Measurements from ENCODE around the gene DENND2D. TPM values are rescaled to one million over a fixed set of nuclear protein-coding genes. Genes with fewer than 3 reads are reported as not detected.

Gene DENND2D
- total RNA-seq, 2 experiments from 2014 or later = 60.7 to 62.0 TPM

GRCh38 chr1:111227851-111228747 lies 27.7 kb upstream of the DENND2D start:
- CTCF ChIA-PET = interaction anchor here (0.9 to 1.1 kb wide), 2 partner anchors 118 to 541 kb away, joined by 3 read pairs; no protein-coding TSS in a partner anchor
- POLR2A ChIA-PET = interaction anchor here (0.6 to 22.0 kb wide), 7 partner anchors 9 to 238 kb away, joined by 3 to 756 read pairs (median 6); partner anchors contain the start of gene DENND2D
- H3K27me3 Mint-ChIP-seq = no peaks in the 10 kb centered on the region
- Histone ChIP-seq H3K9me3 (ENCODE audit: control insufficient read depth in 1 of 2, insufficient read depth in 1 of 2, low read length in 2 of 2) (peaks cover 0 to 6% of the 10 kb centered on the region in 2 experiments), H3K4me1 (ENCODE audit: insufficient read depth, low read length) (peaks cover 70% of the 10 kb centered on the region), H3K27me3 (ENCODE audit: control insufficient read depth in 1 of 2, insufficient read depth in 2 of 2, low read length in 2 of 2) (no peaks in the 10 kb centered on the region), H3K36me3 (ENCODE audit: insufficient read depth, low read length) (no peaks in the 10 kb centered on the region), H3K27ac (ENCODE audit: low read depth in 1 of 2, low read length in 2 of 2) (peak overlapping the region; percentile 62 to 73), H3K4me3 (ENCODE audit: low read length) (no peak overlapping the region)
- no peak for DNase-seq
- H3K27ac Mint-ChIP-seq = peak overlapping the region; percentile 92
- H3K4me3 Mint-ChIP-seq = peak overlapping the region; percentile 73
- TF ChIP-seq, protein P1, sequence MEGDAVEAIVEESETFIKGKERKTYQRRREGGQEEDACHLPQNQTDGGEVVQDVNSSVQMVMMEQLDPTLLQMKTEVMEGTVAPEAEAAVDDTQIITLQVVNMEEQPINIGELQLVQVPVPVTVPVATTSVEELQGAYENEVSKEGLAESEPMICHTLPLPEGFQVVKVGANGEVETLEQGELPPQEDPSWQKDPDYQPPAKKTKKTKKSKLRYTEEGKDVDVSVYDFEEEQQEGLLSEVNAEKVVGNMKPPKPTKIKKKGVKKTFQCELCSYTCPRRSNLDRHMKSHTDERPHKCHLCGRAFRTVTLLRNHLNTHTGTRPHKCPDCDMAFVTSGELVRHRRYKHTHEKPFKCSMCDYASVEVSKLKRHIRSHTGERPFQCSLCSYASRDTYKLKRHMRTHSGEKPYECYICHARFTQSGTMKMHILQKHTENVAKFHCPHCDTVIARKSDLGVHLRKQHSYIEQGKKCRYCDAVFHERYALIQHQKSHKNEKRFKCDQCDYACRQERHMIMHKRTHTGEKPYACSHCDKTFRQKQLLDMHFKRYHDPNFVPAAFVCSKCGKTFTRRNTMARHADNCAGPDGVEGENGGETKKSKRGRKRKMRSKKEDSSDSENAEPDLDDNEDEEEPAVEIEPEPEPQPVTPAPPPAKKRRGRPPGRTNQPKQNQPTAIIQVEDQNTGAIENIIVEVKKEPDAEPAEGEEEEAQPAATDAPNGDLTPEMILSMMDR (IDR thresholded peaks at IDR 0.05) = no peak
- no peak for ATAC-seq (ENCODE audit: poor library complexity)
- intact Hi-C loops (cut with DNase I, micrococcal nuclease) = loop anchor here (5.0 to 10.0 kb wide), 3 partner anchors 119 to 437 kb away; partner anchors contain the start of gene CD53 (in 1 of the 2)
- H3K9me3 Mint-ChIP-seq = no peaks in the 10 kb centered on the region
- H3K36me3 Mint-ChIP-seq (ENCODE audit: low read depth) = peaks cover 17% of the 10 kb centered on the region
- H3K4me1 Mint-ChIP-seq (ENCODE audit: low read depth) = peaks cover 90% of the 10 kb centered on the region

DNA sequence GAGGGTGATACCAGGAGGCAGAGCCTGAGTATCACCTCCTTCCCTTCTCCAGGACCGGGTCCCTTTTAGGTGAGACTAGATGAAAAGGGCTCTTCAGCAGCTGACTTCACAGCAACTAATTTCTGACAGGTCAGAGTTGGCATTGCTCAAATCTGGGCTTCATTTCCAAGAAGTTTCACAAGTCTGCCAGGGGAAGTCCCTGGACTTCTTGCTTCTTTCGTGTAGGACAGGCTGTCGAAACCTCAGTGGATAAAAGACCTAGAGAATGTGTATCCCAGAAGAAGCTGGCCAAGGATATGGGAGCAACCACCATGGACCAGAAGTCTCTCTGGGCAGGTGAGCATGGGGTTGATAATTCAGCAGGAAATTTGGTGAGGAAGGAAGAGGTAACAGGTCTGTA lies 27.0 kb upstream of the DENND2D start, which contains the start of gene CHI3L2:
CHI3L2 (plus strand) TSS at position 280 of the 400 bp plus-strand sequence; CDS start at position 297, 17 bp downstream.
- H3K27ac Mint-ChIP-seq = peak within 1 kb of the TSS; percentile 92
- H3K27ac ChIP-seq (ENCODE audit: low read depth in 1 of 2, low read length in 2 of 2) = peak within 1 kb of the TSS; percentile 62 to 73

More for the DNA sequence above, 27.0 kb upstream of the DENND2D start, which contains the start of gene CHI3L2:
- peaks cover 0 to 6% of the 10 kb centered on the region in 2 experiments for H3K9me3 ChIP-seq (ENCODE audit: control insufficient read depth in 1 of 2, insufficient read depth in 1 of 2, low read length in 2 of 2)
- H3K36me3 ChIP-seq (ENCODE audit: insufficient read depth, low read length) = no peaks in the 10 kb centered on the region
- DNase-seq (no peak), ATAC-seq (ENCODE audit: poor library complexity) (no peak)
- ChIA-PET POLR2A (interaction anchor here (0.7 to 22.0 kb wide), 7 partner anchors 9 to 120 kb away, joined by 3 to 756 read pairs (median 3); partner anchors contain the start of gene DENND2D), CTCF (interaction anchor here (1.5 kb wide), 1 partner anchor 44 kb away, joined by 3 read pairs; no protein-coding TSS in a partner anchor)
- peaks cover 90% of the 10 kb centered on the region for H3K4me1 Mint-ChIP-seq (ENCODE audit: low read depth)
- TF ChIP-seq, protein P1 (IDR thresholded peaks at IDR 0.05) = no peak
- no peaks in the 10 kb centered on the region for H3K9me3 Mint-ChIP-seq
- H3K27me3 ChIP-seq (ENCODE audit: control insufficient read depth in 1 of 2, insufficient read depth in 2 of 2, low read length in 2 of 2) = no peaks in the 10 kb centered on the region
- H3K36me3 Mint-ChIP-seq (ENCODE audit: low read depth) = peaks cover 16% of the 10 kb centered on the region
- H3K4me1 ChIP-seq (ENCODE audit: insufficient read depth, low read length) = peaks cover 77% of the 10 kb centered on the region
- no peaks in the 10 kb centered on the region for H3K27me3 Mint-ChIP-seq
- peak within 1 kb of the TSS; percentile 73 for H3K4me3 Mint-ChIP-seq
- no peak within 1 kb of the TSS for H3K4me3 ChIP-seq (ENCODE audit: low read length)
- intact Hi-C loops (cut with DNase I, micrococcal nuclease) = loop anchor here (5.0 to 10.0 kb wide), 3 partner anchors 120 to 437 kb away; partner anchors contain the start of gene CD53 (in 1 of the 2)
